Lower lobe of right lung (tissue), 2 donors: Measurements from ENCODE around the gene MEIOB. TPM values are rescaled to one million over a fixed set of nuclear protein-coding genes. Genes with fewer than 3 reads are reported as not detected.
A peak's percentile ranks its signal among the peaks of the same experiment; 100 is the strongest.

ENCODE experiments used
- ATAC-seq, 2 donors: fragments of 200-7000 bp; cut with Tn5 transposase; one replicate each; pipeline ENCODE4 v1.9.1; 2020 to 2022; ENCODE audit warnings: mild to moderate bottlenecking in 2 of 2, moderate library complexity in 2 of 2
- DNase-seq: peaks from one replicate; pipeline ENCODE4 v3.0.0-alpha.2; 2020
- H3K27ac ChIP-seq: fragments of 200-600 bp; one replicate; pipeline ENCODE4 v1.8.0; 2022
- H3K27me3 ChIP-seq: fragments of 200-600 bp; one replicate; pipeline ENCODE4 v1.8.0; 2022; ENCODE audit warnings: low read depth
- H3K36me3 ChIP-seq: fragments of 200-600 bp; one replicate; pipeline ENCODE4 v1.8.0; 2022; ENCODE audit warnings: mild to moderate bottlenecking
- H3K4me1 ChIP-seq: fragments of 200-600 bp; one replicate; pipeline ENCODE4 v1.8.0; 2022
- H3K4me3 ChIP-seq: fragments of 200-600 bp; one replicate; pipeline ENCODE4 v1.8.0; 2022; ENCODE audit warnings: mild to moderate bottlenecking
- H3K9me3 ChIP-seq: fragments of 200-600 bp; one replicate; pipeline ENCODE4 v1.8.0; 2022
- intact Hi-C: fragments of 100-400 bp; cut with DNase I; formaldehyde crosslinking; loops from one replicate; pipeline ENCODE4 v1.11.0; 2022
- total RNA-seq: library from RNA; stranded (reverse); fragmentation: NEBNext Ultra II Directional; extraction: Animal tissue kit (Norgen Biotek cat#: 25700); gene quantifications from one replicate; pipeline ENCODE4 v1.2.1, GENCODE V29; 2021
- TF ChIP-seq, protein P1 (sequence below): fragments of 200-600 bp; IDR thresholded peaks from one replicate; pipeline ENCODE4 v1.8.0; 2022; ENCODE audit warnings: antibody characterized with exemption, mild to moderate bottlenecking
- donor health status: DM: no; HTN: yes; CAD: no; lungs with severe emphysema.

MEIOB gene
- total RNA-seq, 1 donor from 2014 or later: not detected

- DNase-seq: peak; percentile 58
Observed at GRCh38 chr16:1793578-1794220, 78.3 kb downstream of the MEIOB start, which contains the start of gene IGFALS. IGFALS (minus strand) TSS chr16:1793705; CDS start chr16:1793652, 53 bp downstream.

GRCh38 chr16:1792836-1793577, 79.0 kb downstream of the MEIOB start:
- TF ChIP-seq, protein P1, sequence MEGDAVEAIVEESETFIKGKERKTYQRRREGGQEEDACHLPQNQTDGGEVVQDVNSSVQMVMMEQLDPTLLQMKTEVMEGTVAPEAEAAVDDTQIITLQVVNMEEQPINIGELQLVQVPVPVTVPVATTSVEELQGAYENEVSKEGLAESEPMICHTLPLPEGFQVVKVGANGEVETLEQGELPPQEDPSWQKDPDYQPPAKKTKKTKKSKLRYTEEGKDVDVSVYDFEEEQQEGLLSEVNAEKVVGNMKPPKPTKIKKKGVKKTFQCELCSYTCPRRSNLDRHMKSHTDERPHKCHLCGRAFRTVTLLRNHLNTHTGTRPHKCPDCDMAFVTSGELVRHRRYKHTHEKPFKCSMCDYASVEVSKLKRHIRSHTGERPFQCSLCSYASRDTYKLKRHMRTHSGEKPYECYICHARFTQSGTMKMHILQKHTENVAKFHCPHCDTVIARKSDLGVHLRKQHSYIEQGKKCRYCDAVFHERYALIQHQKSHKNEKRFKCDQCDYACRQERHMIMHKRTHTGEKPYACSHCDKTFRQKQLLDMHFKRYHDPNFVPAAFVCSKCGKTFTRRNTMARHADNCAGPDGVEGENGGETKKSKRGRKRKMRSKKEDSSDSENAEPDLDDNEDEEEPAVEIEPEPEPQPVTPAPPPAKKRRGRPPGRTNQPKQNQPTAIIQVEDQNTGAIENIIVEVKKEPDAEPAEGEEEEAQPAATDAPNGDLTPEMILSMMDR: no peak
- Histone ChIP-seq H3K4me1 (no peaks in the 10 kb centered on the region), H3K4me3 (peak overlapping the region; percentile 39), H3K27me3 (no peaks in the 10 kb centered on the region), H3K27ac (no peak overlapping the region), H3K9me3 (peaks cover 6% of the 10 kb centered on the region), H3K36me3 (peaks cover 21% of the 10 kb centered on the region)
- ATAC-seq (peak in 1 of 2 donors; percentile 1), DNase-seq (peak; percentile 43)
- intact Hi-C loops: no loop called here

More at GRCh38 chr16:1793578-1794220, 78.3 kb downstream of the MEIOB start, which contains the start of gene IGFALS:
- Histone ChIP-seq H3K27me3 (no peaks in the 10 kb centered on the region), H3K36me3 (peaks cover 14% of the 10 kb centered on the region), H3K4me3 (peak within 1 kb of the TSS; percentile 39), H3K27ac (peak within 1 kb of the TSS; percentile 58), H3K4me1 (no peaks in the 10 kb centered on the region), H3K9me3 (peaks cover 6% of the 10 kb centered on the region)
- intact Hi-C loops: no loop called here
- peak; percentile 75 to 89 for ATAC-seq
- TF ChIP-seq, protein P1: no peak

DNA sequence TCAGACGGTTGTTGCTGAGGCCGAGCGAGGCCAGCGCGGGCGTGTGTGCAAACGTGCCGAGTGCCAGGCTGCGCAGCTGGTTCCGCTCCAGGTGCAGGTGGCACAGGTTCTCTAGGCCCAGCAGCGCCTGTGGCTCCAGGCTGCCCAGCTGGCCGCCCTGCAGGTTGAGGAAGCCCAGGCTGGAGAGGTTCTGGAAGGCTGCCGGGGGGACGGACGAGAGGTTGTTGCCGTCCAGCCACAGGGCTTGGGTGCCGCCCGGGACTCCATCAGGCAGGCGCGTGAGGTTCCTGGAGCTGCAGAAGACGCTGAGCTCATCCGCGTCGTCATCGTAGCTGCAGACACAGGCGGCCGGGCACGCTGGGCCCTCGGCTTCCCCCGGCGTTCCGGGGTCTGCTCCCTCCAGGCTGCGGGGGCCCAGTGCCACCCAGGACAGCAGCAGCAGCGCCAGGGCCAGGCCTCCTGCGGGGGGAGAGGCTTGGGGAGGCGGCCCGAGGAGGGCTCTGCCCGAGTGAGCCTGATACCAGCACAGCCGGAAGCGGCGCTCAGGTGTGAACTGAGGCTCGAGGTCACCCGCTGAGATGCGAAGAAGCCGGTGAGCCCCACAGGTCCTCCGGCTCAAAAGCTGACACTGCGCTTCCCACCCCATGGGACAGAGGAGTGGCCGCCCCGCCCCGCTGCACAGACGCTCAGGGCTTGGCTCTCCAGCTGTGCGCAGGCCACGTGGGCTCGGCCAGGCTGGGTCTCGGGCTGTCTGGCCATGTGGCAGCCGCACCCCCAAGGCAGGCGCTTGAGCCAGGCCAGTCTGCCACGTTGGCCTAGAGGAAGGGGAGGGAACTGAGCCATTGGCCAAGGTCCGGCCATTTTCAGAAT, 79.8 kb downstream of the MEIOB start:
- intact Hi-C loops: no loop called here
- Histone ChIP-seq H3K9me3 (no peaks in the 10 kb centered on the region), H3K27ac (no peak overlapping the region), H3K27me3 (no peaks in the 10 kb centered on the region), H3K4me1 (no peaks in the 10 kb centered on the region), H3K4me3 (no peak overlapping the region), H3K36me3 (peaks cover 29% of the 10 kb centered on the region)
- TF ChIP-seq, protein P1: no peak
- ATAC-seq (no peak), DNase-seq (peak; percentile 43)

- peak; percentile 40 for DNase-seq
- H3K4me3 ChIP-seq: no peak overlapping the region
- H3K9me3 ChIP-seq: no peaks in the 10 kb centered on the region
- H3K27ac ChIP-seq: no peak overlapping the region
- ATAC-seq: no peak
- H3K4me1 ChIP-seq: no peaks in the 10 kb centered on the region
- peaks cover 37% of the 10 kb centered on the region for H3K36me3 ChIP-seq
- TF ChIP-seq, protein P1: no peak
- H3K27me3 ChIP-seq: no peaks in the 10 kb centered on the region
- intact Hi-C loops: no loop called here
Observed at GRCh38 chr16:1791256-1791942, 80.6 kb downstream of the MEIOB start.
